Karpas-422 (cell line): ENCODE results near the gene IER2. TPM values are rescaled to one million over a fixed set of nuclear protein-coding genes. Genes with fewer than 3 reads are reported as not detected.

Source experiments
- DNase-seq: peaks from one replicate; pipeline ENCODE4 v3.0.0-alpha.2; 2015
- H2AFZ ChIP-seq: fragments of 200-600 bp; sonication (generic); 2 replicates; pipeline ENCODE4 v1.6.1; 2014; ENCODE audit warnings: antibody characterized with exemption, low read length, mixed read lengths
- H3K27ac ChIP-seq: fragments of 200-600 bp; sonication (generic); 2 replicates; pipeline ENCODE4 v1.5.1; 2014; ENCODE audit warnings: mild to moderate bottlenecking, low read length, moderate library complexity
- H3K27me3 ChIP-seq: fragments of 200-600 bp; sonication (generic); 2 replicates; pipeline ENCODE4 v1.6.1; 2014; ENCODE audit warnings: low read length, mixed read lengths
- H3K36me3 ChIP-seq: fragments of 200-600 bp; sonication (generic); 2 replicates; pipeline ENCODE4 v1.6.1; 2014; ENCODE audit warnings: low read length, mixed read lengths; ENCODE audit not compliant: insufficient read depth
- H3K4me1 ChIP-seq: fragments of 200-600 bp; sonication (generic); 2 replicates; pipeline ENCODE4 v1.6.1; 2014; ENCODE audit warnings: mild to moderate bottlenecking, low read length, mixed read lengths
- H3K4me2 ChIP-seq: fragments of 200-600 bp; sonication (generic); 2 replicates; pipeline ENCODE4 v1.6.1; 2014; ENCODE audit warnings: low read length, low read depth, mild to moderate bottlenecking; ENCODE audit not compliant: poor library complexity, severe bottlenecking
- H3K4me3 ChIP-seq: fragments of 200-600 bp; sonication (generic); 2 replicates; pipeline ENCODE4 v1.5.1; 2014; ENCODE audit warnings: mild to moderate bottlenecking, antibody characterized with exemption, low read length, mixed read lengths
- H3K79me2 ChIP-seq: fragments of 200-600 bp; sonication (generic); 2 replicates; pipeline ENCODE4 v1.6.1; 2014; ENCODE audit warnings: mild to moderate bottlenecking, low read length, mixed read lengths
- H3K9ac ChIP-seq: fragments of 200-600 bp; sonication (generic); 2 replicates; pipeline ENCODE4 v1.6.0; 2014; ENCODE audit warnings: low read length
- H3K9me2 ChIP-seq: fragments of 200-600 bp; sonication (generic), shearing (Covaris generic); replicated peaks from 2 replicates; pipeline ENCODE4 v1.6.0; 2014; ENCODE audit warnings: mild to moderate bottlenecking, low read length, moderate library complexity; ENCODE audit not compliant: insufficient read depth
- H3K9me3 ChIP-seq: fragments of 300-700, 200-600 bp; sonication (generic); 2 replicates; pipeline ENCODE4 v1.6.1; 2014; ENCODE audit warnings: low read length, mixed read lengths
- H4K20me1 ChIP-seq: fragments of 200-600 bp; sonication (generic); 2 replicates; pipeline ENCODE4 v1.6.1; 2014; ENCODE audit warnings: mild to moderate bottlenecking, antibody characterized with exemption, low read length, low read depth; ENCODE audit not compliant: insufficient read depth
- total RNA-seq: library from RNA; depleted of rRNA; stranded (reverse); fragments of >200 nt; shearing (Covaris generic); gene quantifications from 2 replicates; pipeline ENCODE4 v1.2.3, GENCODE V29; 2014; ENCODE audit warnings: low replicate concordance; rRNA removed

Gene IER2
- total RNA-seq = 7.3 and 15.9 TPM in 2 replicates

DNA sequence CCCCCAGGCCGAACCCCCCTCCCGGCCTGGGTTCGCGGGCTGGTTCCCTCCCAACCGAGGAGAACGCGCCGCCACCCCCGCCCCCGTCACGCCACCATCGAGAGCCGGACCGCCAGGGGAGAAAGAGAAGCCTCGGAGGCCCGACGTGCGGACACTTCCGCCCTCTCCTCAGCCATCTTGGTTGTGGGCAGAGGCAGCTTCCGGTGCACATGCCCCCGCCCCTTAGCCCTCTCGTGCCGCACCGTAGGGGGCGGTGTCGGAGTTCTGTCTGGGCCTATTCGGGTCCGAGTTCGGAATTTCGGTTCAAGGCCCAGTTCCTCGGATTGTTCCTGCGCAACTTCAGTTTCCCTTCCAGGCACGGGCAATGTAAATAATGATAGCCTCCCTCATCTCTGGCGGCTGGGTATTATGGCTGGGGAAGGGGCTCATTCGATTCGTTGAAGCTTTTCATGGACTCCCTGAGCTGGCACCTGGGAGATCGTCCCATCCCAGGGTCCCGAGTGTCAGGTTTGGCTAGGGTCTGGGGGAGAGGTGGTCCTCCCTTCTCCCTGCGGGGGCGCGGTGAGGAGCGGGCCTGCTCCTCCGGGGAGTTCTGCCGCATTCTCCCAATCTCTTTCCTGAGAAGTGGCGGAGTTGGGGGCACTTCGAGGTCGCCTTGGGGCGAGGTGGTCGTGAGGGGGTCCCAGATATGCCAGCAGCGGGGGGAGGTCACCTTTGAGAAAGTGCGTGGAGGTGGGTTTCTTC, at the start of gene IER2, which contains the start of gene STX10:
TSS of gene IER2 (plus strand) at position 225 of the 744 bp plus-strand sequence. CDS start 2,776 bp downstream, outside the sequence.
TSS of gene STX10 (minus strand) at position 189 of the 744 bp plus-strand sequence. CDS start 202 bp downstream, outside the sequence.
- H3K4me1 ChIP-seq = peaks cover 47% of the 10 kb centered on the region
- peaks cover 21% of the 10 kb centered on the region for H3K79me2 ChIP-seq
- H3K9me2 ChIP-seq = no peaks in the 10 kb centered on the region
- peak within 1 kb of the TSS; percentile 67 for H3K27ac ChIP-seq
- no peaks in the 10 kb centered on the region for H3K36me3 ChIP-seq
- peaks cover 23% of the 10 kb centered on the region for H4K20me1 ChIP-seq
- peak; percentile 97 for DNase-seq
- H3K9me3 ChIP-seq = no peaks in the 10 kb centered on the region
- H3K27me3 ChIP-seq = no peaks in the 10 kb centered on the region
- peak within 1 kb of the TSS; percentile 52; the same call in 1 of the 2 replicates for H2AFZ ChIP-seq
- H3K4me2 ChIP-seq = peak within 1 kb of the TSS; percentile 93
- peak within 1 kb of the TSS; percentile 77 for H3K4me3 ChIP-seq
- peak within 1 kb of the TSS; percentile 91 for H3K9ac ChIP-seq

DNA sequence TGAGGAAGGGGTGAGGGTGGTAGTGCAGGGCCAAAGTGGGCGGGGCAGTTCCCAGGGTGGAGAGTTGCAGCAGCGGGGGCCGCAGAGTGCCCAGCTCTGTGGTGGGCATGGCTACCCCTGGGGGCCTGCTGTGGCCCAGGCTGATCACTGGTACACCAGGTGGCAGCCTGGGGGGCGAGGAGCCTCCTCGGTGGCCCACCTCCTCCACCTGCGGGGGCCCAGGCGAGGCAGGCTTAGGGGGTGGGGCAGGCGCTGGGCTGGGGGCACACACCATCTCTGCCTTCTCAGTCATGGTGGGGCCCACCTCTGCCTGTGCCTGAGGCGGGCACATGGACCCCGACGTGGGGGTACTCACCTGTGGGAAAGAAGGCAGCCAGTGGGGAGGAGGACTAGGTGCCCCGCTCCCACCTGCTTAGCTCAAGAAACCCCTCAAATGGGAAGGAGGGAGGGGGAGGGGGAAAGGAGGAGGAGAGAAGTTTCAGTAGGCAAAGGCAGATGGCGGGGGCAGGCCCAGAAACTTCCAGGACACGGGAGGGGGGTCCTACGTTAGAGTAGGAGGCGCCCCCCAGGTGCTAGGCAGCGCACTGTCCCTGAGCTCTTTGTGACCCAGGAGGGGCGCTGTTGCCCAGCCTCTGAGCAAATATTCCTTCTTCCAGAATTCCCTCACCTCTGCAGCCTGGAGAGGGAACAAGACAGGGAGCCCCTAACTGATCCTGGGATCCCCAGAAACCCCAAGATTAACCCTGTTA, 49.2 kb upstream of the IER2 start:
- H2AFZ ChIP-seq = no peak overlapping the region
- peak overlapping the region; percentile 99 for H3K4me2 ChIP-seq
- DNase-seq = no peak

GRCh38 chr19:13101590-13102415, 48.4 kb upstream of the IER2 start:
- H3K27me3 ChIP-seq = no peaks in the 10 kb centered on the region
- H3K4me1 ChIP-seq = peaks cover 66% of the 10 kb centered on the region
- H3K9me2 ChIP-seq = no peaks in the 10 kb centered on the region
- no peak for DNase-seq
- no peaks in the 10 kb centered on the region for H3K9me3 ChIP-seq
- peak overlapping the region; percentile 90 for H3K4me3 ChIP-seq
- peak overlapping the region; percentile 97 for H3K9ac ChIP-seq
- peak overlapping the region; percentile 99 for H3K4me2 ChIP-seq
- peaks cover 17% of the 10 kb centered on the region; the same call in 1 of the 2 replicates for H4K20me1 ChIP-seq
- H3K36me3 ChIP-seq = peaks cover 8% of the 10 kb centered on the region
- H3K27ac ChIP-seq = peak overlapping the region; percentile 97
- no peak overlapping the region; the same call in 1 of the 2 replicates for H2AFZ ChIP-seq
- H3K79me2 ChIP-seq = peaks cover 14% of the 10 kb centered on the region

More for the DNA sequence above, 49.2 kb upstream of the IER2 start:
- H3K9ac ChIP-seq = peak overlapping the region; percentile 97
- peak overlapping the region; percentile 90 for H3K4me3 ChIP-seq
- H3K36me3 ChIP-seq = peaks cover 8% of the 10 kb centered on the region
- H3K27me3 ChIP-seq = no peaks in the 10 kb centered on the region
- H3K79me2 ChIP-seq = peaks cover 14% of the 10 kb centered on the region
- peak overlapping the region; percentile 97; the same call in 1 of the 2 replicates for H3K27ac ChIP-seq
- peaks cover 70% of the 10 kb centered on the region for H3K4me1 ChIP-seq
- no peaks in the 10 kb centered on the region for H3K9me3 ChIP-seq
- H4K20me1 ChIP-seq = peaks cover 17% of the 10 kb centered on the region; the same call in 1 of the 2 replicates
- no peaks in the 10 kb centered on the region for H3K9me2 ChIP-seq

GRCh38 chr19:13102416-13102665, 47.9 kb upstream of the IER2 start:
- Histone ChIP-seq H3K27ac (peak overlapping the region; percentile 97), H3K36me3 (peaks cover 9% of the 10 kb centered on the region), H3K9ac (peak overlapping the region; percentile 97), H2AFZ (no peak overlapping the region; the same call in 1 of the 2 replicates), H3K9me3 (no peaks in the 10 kb centered on the region), H3K79me2 (peaks cover 14% of the 10 kb centered on the region), H3K4me3 (peak overlapping the region; percentile 90), H3K9me2 (no peaks in the 10 kb centered on the region), H3K27me3 (no peaks in the 10 kb centered on the region), H3K4me2 (peak overlapping the region; percentile 99), H4K20me1 (peaks cover 17% of the 10 kb centered on the region; the same call in 1 of the 2 replicates), H3K4me1 (peaks cover 61% of the 10 kb centered on the region)
- peak; percentile 69 for DNase-seq

DNA sequence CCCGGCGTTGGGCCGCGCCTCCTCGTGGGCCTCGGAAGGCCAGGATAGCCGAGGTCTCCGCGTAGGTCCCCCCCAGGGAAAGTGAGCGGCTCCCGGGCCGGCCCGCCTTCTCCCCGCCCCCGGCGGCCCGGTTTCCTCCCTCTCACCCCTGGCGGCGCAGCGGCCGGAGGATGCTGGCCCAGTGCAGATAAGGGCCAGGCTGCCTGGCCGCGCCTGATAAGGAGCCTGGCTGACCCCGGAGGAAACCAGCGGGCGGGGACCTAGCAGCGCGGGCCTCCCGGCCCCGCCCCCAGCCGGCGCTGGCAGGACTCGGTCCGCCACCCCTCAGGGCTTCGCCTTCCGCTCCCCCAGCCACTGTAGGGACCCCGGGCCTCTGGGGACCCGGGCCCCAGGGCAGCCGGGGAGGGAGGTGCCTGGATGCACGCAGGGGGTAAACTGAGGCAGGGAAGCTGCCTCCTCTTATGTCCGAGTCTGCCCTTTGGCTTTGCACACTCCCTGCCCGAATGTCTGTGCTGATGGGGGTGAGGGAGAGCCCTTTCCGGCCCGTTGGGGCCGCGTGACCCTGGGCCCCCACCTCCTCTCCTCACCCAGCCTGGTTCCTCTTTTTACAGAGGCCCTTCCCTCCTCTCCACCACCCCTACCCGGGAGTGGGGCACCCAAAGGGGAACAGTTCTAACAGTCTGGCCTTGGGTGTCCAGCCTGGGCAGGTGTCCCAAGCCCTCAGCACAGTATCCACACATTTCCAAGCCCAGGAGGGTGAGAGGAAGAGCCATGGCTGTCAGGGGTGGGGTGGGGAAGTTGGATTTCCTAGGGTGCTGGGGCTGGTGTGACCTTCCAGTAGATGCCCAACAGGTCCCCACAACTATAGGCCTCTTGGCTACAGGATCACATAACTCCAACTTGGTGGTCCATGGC, 47.3 kb upstream of the IER2 start, which contains the start of gene LYL1:
TSS of gene LYL1 (minus strand) at position 193 of the 915 bp plus-strand sequence. CDS start 1,687 bp downstream, outside the sequence.
- H3K9me3 ChIP-seq = no peaks in the 10 kb centered on the region
- no peaks in the 10 kb centered on the region for H3K27me3 ChIP-seq
- peak within 1 kb of the TSS; percentile 58; the same call in 1 of the 2 replicates for H2AFZ ChIP-seq
- DNase-seq = peak; percentile 94
- H4K20me1 ChIP-seq = peaks cover 17% of the 10 kb centered on the region; the same call in 1 of the 2 replicates
- peak within 1 kb of the TSS; percentile 99 for H3K4me2 ChIP-seq
- H3K27ac ChIP-seq = peak within 1 kb of the TSS; percentile 97
- H3K4me3 ChIP-seq = peak within 1 kb of the TSS; percentile 90
- H3K9me2 ChIP-seq = no peaks in the 10 kb centered on the region
- H3K79me2 ChIP-seq = peaks cover 18% of the 10 kb centered on the region
- H3K36me3 ChIP-seq = peaks cover 12% of the 10 kb centered on the region
- H3K9ac ChIP-seq = peak within 1 kb of the TSS; percentile 97
- peaks cover 60% of the 10 kb centered on the region for H3K4me1 ChIP-seq

- H3K79me2 ChIP-seq = peaks cover 18% of the 10 kb centered on the region
- DNase-seq = peak; percentile 71
- peaks cover 58% of the 10 kb centered on the region for H3K4me1 ChIP-seq
- peaks cover 10% of the 10 kb centered on the region for H3K36me3 ChIP-seq
- H3K9me2 ChIP-seq = no peaks in the 10 kb centered on the region
- H4K20me1 ChIP-seq = peaks cover 17% of the 10 kb centered on the region; the same call in 1 of the 2 replicates
- no peak overlapping the region for H2AFZ ChIP-seq
- H3K4me2 ChIP-seq = peak overlapping the region; percentile 99
- H3K27ac ChIP-seq = peak overlapping the region; percentile 97
- no peaks in the 10 kb centered on the region for H3K9me3 ChIP-seq
- peak overlapping the region; percentile 97 for H3K9ac ChIP-seq
- no peaks in the 10 kb centered on the region for H3K27me3 ChIP-seq
- H3K4me3 ChIP-seq = peak overlapping the region; percentile 90
These were observed 46.4 kb upstream of the IER2 start for GRCh38 chr19:13103581-13104359.
